Measurements from ENCODE around the gene CCDC88A. TPM values are rescaled to one million over a fixed set of nuclear protein-coding genes. Genes with fewer than 3 reads are reported as not detected.
"Not testable (repeated sequence)": the region's sequence is repeated elsewhere in the genome, so short reads cannot be mapped to it uniquely, and the experiment has no call there.

Gene CCDC88A
- total RNA-seq, 4 donors from 2014 or later, result 8.4 to 15.9 (median 9.4) TPM

- 89 to 91% methylated on average over 3 of the region's 3 CpGs for WGBS, 2 donors
- TF ChIP-seq POLR2A (IDR thresholded peaks at IDR 0.05) (no peak), CTCF (IDR thresholded peaks at IDR 0.05) (no peak)
- DNase-seq (ENCODE audit: low spot score in 2 of 2), result no peak
- intact Hi-C loops (cut with DNase I; ENCODE audit: low total_unique reads), result no loop called here
- no peak overlapping the region for H3K4me3 ChIP-seq (ENCODE audit: low read depth, poor library complexity, severe bottlenecking)
Measured at GRCh38 chr2:55363636-55364035, 56.0 kb downstream of the CCDC88A start.

GRCh38 chr2:55361465-55362189 is 58.0 kb downstream of the CCDC88A start:
- WGBS, 2 donors, result 67 to 71% methylated on average over 5 of the region's 5 CpGs
- TF ChIP-seq POLR2A (IDR thresholded peaks at IDR 0.05), result no peak
- no peak for TF ChIP-seq CTCF (IDR thresholded peaks at IDR 0.05)
- no peak for DNase-seq (ENCODE audit: low spot score in 2 of 2)
- H3K4me3 ChIP-seq (ENCODE audit: low read depth, poor library complexity, severe bottlenecking), result no peak overlapping the region
- intact Hi-C loops (cut with DNase I; ENCODE audit: low total_unique reads), result no loop called here

- 76 to 79% methylated on average over 1 of the region's 1 CpG for WGBS, 2 donors
- TF ChIP-seq CTCF (IDR thresholded peaks at IDR 0.05), result no peak
- no peak for TF ChIP-seq POLR2A (IDR thresholded peaks at IDR 0.05)
- no peak overlapping the region for H3K4me3 ChIP-seq (ENCODE audit: low read depth, poor library complexity, severe bottlenecking)
- intact Hi-C loops (cut with DNase I; ENCODE audit: low total_unique reads), result no loop called here
- DNase-seq (ENCODE audit: low spot score in 2 of 2), result no peak
Measured at GRCh38 chr2:55358451-55358850, 61.2 kb downstream of the CCDC88A start.

GRCh38 chr2:55357927-55358326 is 61.7 kb downstream of the CCDC88A start:
- WGBS, 2 donors, result 79 to 83% methylated on average over 2 of the region's 2 CpGs
- no peak for DNase-seq (ENCODE audit: low spot score in 2 of 2)
- intact Hi-C loops (cut with DNase I; ENCODE audit: low total_unique reads), result no loop called here
- TF ChIP-seq POLR2A (IDR thresholded peaks at IDR 0.05) (no peak), CTCF (IDR thresholded peaks at IDR 0.05) (no peak)
- H3K4me3 ChIP-seq (ENCODE audit: low read depth, poor library complexity, severe bottlenecking), result no peak overlapping the region

- TF ChIP-seq POLR2A (IDR thresholded peaks at IDR 0.05) (no peak), CTCF (IDR thresholded peaks at IDR 0.05) (no peak)
- intact Hi-C loops (cut with DNase I; ENCODE audit: low total_unique reads), result no loop called here
- no peak overlapping the region for H3K4me3 ChIP-seq (ENCODE audit: low read depth, poor library complexity, severe bottlenecking)
- no peak for DNase-seq (ENCODE audit: low spot score in 2 of 2)
Measured at GRCh38 chr2:55357164-55357563, 62.5 kb downstream of the CCDC88A start.

- H3K4me3 ChIP-seq (ENCODE audit: low read depth, poor library complexity, severe bottlenecking); intact Hi-C loops (cut with DNase I; ENCODE audit: low total_unique reads); DNase-seq (ENCODE audit: low spot score in 2 of 2): not testable (repeated sequence)
- WGBS, 2 donors, result 96 to 98% methylated on average over 2 of the region's 2 CpGs
Measured at GRCh38 chr2:55356136-55356535, 63.5 kb downstream of the CCDC88A start.

Data from lower leg skin (tissue), 4 donors.